Urothelium cell line (cell line): ENCODE data around the gene MAML3.

Source experiments
- DNase-seq: peaks from one replicate; pipeline ENCODE4 v3.0.0; 2011; ENCODE audit warnings: low spot score, mixed read lengths
- FAIRE-seq: peaks from 2 replicates; lab custom pipeline; 2011; peaks lifted over from hg19 to GRCh38; lab: Jason Lieb, UNC

The MAML3 gene

DNA sequence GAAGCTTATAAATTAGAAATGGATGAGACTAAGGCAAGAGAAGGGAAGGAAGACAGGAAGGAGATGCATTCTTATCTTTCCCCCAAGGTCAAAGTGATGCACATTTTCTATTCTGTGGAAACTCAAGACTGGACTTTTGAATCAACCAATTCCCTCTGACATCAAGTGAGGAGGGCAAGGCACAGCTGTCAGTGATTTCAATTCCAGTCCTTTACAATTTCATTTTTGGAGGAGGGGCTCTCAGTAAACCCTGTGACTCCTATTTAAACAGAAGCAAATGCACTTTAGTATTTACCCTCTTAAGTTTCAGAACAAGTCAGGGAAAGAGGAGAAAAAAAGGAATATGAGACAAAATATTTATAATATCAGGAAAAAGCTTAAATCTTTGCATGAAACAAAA lies 354.4 kb downstream of the MAML3 start:
- FAIRE-seq (no peak), DNase-seq (no peak)

- FAIRE-seq = no peak
- no peak for DNase-seq
These were observed 355.5 kb downstream of the MAML3 start for GRCh38 chr4:139798456-139798855.

DNA sequence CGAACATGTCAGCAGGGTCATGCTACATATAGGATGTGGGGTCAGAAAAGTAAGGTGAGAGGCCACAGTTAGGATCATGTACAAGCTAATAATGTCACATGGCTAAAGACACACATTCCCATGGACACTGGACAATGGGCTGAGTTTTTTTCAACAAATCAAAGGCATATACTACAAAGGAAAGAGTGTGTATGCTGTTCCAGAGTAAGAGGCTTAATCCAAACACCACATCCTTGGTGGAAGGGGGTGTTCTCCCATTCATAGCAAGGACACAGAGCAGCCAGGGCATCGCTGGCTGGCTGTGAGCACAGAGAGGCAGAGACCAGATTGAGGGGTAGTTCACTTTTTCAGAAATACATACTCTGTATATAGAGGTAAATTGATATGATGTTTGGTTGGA lies 356.7 kb downstream of the MAML3 start:
- DNase-seq (no peak), FAIRE-seq (no peak)

DNA sequence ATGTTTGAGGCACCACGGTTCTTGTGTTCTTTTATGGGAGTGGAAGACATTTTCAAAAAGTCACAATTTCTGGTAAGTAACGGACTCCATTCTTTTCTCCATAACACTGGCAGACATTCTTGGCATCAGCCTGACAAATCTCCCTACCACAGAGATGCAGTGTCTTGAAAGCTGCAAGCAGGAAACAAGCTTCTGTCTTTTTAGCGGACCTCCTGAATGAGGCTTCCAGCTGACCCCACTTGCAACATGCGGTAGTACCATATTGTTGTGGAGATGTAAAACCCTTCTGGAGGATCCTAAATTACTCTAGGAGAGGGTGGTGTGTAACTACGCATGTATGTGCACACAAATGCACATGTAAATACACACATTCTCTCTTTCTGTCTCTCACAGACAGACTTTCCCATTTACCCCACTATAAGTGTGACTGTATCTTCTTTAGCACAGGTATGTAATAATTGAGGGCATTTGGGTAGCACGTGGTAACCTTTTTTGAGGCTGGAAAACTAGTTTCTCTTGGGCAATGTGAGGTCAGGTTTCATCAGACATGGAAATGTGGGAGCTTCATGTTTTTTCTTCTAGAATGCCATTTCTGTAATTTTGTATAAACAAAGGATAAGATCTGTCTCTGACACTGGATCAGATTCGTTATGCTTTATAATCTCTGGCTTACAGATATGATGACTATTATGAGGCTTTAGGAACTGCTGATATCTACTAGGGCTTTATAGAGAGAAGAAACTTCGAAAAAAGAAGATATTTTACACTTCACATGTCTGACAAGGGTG lies 358.3 kb downstream of the MAML3 start:
- DNase-seq = no peak
- FAIRE-seq = no peak

DNA sequence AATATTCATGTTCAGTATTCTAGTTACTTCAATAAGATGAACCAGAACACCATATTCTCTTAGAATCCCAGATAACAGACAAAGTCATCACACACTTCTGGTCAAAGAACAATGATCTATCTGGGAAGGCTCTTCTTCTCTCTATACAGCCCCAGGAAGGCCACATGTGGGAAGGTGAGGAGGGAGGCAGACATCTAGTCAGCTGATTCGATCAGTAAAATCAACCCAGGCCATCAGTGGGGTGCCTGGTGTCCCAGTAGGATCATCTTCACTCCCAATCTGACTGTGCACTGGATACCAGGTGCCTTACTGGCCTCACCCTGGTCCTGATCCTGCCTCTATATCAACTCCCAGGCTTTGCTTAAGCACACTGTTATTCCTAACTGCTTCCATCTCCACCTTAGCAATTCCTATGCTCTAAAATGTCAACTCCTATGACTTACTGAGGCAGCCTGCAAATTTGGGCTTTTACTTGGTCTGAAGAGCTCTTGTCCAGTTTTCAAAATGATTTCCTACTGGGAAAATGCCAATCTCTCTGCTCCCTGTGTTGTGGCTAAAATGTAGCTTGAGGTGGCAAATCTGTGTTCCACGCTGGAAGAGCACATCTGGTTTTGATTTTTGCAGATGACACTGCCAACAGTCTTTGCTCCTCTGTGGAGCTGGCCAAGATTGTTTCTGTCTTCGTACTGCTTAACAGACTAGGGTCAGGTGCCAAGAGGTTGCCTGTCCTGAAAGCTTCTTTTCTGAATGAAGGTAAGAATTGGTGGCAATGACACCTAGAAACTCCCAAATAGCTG lies 359.6 kb downstream of the MAML3 start:
- DNase-seq (no peak), FAIRE-seq (no peak)

GRCh38 chr4:139791681-139792080 lies 362.3 kb downstream of the MAML3 start:
- DNase-seq = no peak
- FAIRE-seq = no peak

GRCh38 chr4:139790291-139790690 lies 363.7 kb downstream of the MAML3 start:
- DNase-seq (no peak), FAIRE-seq (no peak)

DNA sequence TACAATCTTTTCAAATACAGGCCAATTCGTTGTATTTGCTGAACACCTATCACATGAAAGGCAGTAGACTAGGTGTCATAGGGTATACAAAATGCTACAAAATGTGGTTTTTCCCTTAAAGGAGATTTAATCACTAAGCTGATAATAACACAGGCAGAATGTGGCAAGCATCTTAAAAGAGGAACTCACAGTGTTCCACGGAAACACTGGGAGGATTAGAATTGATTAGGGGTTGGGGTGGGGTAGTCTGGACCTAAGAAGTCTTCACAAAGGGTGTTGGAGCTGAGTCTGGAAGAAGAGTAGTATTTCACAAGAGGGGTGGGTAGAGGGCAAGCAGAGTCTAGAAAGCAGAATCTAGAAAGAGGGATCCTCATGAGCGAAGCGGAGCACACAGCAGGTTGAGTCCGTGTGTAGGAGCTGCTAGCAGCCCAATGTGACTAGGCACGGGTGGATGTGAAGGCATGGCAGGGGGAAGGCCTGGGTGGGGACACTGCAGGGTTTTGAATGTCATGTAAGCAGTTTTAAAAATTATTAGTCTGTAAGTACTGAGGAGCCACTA lies 364.8 kb downstream of the MAML3 start:
- DNase-seq (no peak), FAIRE-seq (no peak)

GRCh38 chr4:139786494-139787354 lies 367.3 kb downstream of the MAML3 start:
- FAIRE-seq = no peak
- DNase-seq = no peak

DNA sequence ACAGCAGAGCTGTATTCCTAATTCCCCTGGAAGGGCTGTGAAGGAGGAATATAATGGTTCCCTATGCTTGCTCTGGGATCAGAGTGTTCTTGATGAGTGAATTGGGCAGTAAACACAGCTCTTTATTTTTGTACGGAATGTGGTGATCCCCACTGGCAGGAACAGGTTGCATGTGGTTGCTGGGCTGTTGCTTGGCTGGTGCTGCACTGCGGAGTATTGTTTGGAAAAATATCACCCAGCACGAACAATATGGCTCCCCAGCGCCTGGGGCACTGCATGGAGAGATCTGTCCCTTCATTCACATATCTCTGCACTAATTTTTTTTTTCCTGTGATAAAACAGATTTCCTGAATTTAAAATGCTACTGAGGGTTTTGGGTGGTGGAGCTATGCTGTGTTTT lies 368.6 kb downstream of the MAML3 start:
- FAIRE-seq = no peak

GRCh38 chr4:139783741-139784484 lies 370.1 kb downstream of the MAML3 start:
- FAIRE-seq = no peak
- DNase-seq = no peak

More for the DNA sequence above, 368.6 kb downstream of the MAML3 start:
- no peak for DNase-seq

- no peak for DNase-seq
- no peak for FAIRE-seq
These were observed 371.0 kb downstream of the MAML3 start for GRCh38 chr4:139782926-139783522.

DNA sequence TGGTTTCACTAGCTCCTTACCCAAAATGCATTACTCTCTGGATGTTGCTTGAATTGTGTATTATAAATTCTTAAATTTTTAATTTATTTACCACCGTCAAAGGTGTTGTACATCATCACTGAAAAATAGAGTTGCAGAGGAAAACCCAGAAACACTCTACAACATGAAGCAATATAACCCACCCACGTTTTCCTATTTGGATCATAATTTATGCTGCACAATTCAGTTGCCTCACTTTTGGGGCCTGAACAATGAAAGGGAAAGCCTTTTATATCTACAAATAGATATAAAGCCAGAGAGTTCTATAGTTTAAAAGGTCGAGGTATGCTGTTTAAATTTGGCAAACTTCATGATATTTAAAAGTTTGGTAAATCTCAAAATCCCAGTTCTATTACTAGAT lies 372.9 kb downstream of the MAML3 start:
- no peak for FAIRE-seq
- no peak for DNase-seq

- FAIRE-seq (no peak), DNase-seq (no peak)
These were observed 374.3 kb downstream of the MAML3 start for GRCh38 chr4:139779691-139780090.

- FAIRE-seq (no peak), DNase-seq (no peak)
These were observed 376.2 kb downstream of the MAML3 start for GRCh38 chr4:139777757-139778156.

GRCh38 chr4:139776235-139776634 lies 377.7 kb downstream of the MAML3 start:
- no peak for DNase-seq
- no peak for FAIRE-seq

DNA sequence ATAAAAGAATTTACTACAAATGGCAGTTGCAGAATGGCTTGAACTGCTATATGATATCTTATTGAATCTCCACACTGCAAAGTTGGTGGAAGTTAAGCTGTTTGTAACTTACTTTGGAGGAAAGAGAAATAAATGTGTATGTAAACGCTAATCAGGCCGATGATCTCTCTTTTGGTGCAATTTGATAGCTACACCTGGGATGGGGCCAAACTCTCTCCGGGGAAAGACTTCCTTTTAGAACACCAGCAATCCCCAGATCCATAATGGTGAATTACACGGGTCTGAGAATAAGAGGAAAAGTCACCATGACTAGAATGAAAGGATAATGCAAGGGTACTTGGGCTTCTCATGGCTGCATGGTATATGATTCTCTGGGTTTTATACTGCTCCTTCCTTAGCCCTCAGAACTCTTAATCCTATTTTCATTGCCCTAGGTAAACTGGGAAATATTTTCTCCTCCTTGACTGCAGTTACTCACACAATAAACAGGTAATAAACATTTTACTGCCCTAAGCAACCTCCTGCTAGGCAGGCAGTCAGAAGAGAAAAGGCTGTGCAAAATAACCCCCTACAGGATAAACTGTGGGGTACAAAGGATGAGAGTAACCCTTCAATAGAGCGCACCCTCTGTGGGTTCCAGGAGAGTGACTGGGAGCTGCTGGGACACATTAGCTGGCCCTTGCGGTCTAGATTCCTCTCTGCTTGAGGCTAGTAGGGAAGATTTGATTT lies 379.1 kb downstream of the MAML3 start:
- FAIRE-seq (no peak), DNase-seq (no peak)

- no peak for DNase-seq
These were observed 380.2 kb downstream of the MAML3 start for GRCh38 chr4:139773560-139774318.

More at GRCh38 chr4:139773560-139774318, 380.2 kb downstream of the MAML3 start:
- no peak for FAIRE-seq
